Islet precursor cell (in vitro differentiated cells): ENCODE results near the gene ZNF138.
"Not testable (repeated sequence)": the region's sequence is repeated elsewhere in the genome, so short reads cannot be mapped to it uniquely, and the experiment has no call there.

Experiments used
- DNase-seq: peaks from one replicate; pipeline ENCODE4 v3.0.0-alpha.2; 2018

ZNF138 gene

DNA sequence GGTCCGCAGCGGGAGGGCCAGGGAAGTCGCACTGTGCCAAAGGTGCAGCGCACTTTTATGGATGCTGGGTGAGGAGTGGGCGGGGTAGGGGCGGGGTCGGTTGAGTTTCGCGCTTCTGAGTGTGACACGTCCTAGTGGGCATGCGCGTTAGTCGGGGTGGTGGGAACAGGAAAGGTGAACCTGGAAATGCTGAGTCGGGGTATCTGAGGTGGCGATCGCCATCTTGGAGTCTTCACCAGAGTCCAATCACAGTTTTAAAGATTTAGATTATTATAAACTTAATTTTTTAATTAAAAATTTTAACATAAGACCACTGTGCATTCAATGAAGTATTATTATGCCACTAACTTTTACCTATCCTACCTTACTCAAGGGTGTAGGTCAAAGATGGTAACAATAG, 45.7 kb downstream of the ZNF138 start:
- DNase-seq: no peak

DNA sequence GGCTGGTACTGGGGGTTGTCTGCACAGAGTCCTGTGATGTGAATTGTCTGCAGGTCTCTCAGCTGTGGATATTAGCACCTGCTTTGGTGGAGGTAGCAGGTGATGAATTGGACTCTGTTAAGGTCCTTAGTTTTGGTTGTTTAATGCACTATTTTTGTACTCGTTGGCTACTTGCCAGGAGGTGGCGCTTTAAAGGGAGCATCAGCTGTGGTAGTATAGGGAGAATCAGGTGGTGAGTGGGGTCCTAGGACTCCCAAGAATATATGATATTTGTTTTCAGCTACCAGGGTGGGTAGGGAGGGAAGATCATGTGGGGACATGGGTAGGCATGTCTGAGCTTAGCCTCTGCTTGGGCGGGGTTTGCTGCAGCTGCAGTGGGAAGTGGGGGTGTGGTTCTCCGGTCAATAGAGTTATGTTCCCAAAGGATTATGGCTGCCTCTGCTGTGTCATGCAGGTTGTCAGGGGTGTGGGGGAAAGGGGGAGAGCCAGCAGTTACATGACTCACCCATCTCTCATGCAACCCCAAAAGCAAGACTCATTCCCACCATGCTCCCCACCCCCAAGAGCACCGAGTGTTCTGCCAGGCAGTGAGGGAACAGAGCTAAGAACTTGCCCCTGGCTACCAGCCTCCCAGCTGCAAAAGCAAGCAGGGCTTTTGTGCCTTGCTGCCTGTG, 55.2 kb downstream of the ZNF138 start:
- no peak for DNase-seq

DNA sequence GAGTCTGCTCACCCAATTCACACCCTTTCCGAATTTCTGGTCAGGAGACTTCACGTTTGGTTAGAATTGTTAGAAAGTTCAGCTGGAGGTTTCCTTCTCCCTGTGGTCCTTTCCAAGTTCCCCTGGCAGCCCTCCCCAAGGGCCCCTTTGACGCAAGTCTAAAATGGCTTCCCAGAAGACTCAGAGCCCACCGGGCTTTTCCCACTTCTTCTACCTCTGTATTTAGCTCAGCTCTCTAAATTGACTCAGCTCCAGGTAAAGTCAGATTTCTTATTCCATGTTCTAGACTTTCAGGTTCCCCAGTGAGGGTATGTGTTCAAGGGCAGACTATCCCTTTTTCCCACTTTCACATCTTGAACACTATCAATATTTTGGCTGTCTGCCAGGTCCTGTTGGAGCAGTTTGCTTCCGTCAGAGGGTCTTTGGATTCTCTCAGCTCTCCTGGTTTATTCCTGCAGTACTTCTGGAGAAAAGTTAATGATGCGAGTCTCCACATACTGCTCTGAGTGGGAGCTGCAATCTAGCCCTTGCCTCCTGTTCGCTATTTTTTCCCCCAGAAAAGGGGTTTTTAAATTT, 55.8 kb downstream of the ZNF138 start:
- no peak for DNase-seq

DNA sequence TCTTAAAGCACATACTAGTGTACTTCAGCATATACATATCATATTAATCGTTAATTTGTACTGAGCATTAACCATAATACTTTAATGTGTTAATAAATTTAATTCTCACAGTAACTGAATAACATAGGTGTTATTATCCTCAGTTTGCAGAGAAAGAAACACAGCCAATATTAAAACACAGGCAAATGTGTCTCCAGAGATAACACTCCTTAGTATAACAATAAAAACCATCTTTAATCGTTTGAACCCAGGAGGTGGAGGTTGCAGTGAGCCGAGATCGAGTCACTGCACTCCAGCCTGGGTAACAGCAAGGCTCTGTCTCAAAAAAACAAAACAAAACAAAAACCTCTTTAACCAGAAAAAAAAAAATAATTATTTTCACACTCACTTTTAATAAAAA, 59.5 kb downstream of the ZNF138 start:
- no peak for DNase-seq

DNA sequence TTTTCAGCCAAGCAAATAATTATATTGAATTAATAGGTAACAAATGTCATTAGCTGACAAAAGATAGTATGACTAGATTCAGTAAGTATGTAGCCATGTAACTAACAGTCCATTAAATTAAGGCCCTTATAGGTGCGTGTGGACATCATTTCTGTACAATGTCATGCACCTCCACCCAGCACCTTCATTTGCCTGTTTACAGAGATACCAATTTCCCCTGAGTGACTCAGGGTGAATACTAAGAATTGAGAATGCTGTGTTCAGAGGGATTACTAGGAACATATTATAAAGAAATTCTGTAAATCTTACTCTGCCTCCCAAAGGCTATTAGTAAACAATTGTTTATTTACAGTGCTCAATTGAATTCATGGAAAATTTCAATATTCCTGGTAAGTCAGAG, 60.7 kb downstream of the ZNF138 start:
- no peak for DNase-seq

DNA sequence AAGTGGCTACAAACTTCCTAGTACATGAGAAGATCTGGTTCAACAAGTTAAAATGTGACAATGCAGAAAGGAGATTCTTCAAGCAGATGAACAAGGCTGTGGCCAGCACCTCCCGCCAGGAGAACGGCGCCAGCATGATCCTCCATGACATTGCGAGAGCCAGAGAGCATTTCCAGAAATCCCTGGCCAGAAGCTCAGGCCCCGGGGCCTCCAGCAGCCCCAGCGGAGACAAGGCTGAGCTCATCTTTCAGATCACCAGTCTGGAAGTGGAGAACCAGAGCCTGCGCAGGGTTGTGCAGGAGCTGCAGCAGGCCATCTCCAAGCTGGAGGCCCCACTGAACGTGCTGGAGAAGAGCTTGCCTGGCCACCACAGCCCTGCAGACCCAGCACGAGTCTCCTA, 68.8 kb downstream of the ZNF138 start:
- DNase-seq: no peak

DNA sequence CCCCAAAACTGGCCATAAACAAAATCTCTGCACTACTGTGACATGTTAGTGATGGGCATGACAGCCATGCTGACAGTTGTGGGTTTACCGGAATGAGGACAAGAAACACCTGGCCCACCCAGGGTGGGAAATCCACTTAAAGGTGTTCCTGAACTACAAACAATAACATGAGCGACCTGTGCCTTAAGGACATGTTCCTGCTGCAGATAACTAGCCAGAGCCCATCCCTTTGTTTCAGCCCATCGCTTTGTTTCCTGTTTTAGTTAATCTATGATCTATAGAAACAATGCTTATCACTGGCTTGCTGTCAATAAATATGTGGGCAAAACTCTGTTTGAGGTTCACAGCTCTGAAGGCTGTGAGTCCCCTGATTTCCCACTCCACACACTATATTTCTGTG, 69.3 kb downstream of the ZNF138 start:
- not testable (repeated sequence) for DNase-seq

DNA sequence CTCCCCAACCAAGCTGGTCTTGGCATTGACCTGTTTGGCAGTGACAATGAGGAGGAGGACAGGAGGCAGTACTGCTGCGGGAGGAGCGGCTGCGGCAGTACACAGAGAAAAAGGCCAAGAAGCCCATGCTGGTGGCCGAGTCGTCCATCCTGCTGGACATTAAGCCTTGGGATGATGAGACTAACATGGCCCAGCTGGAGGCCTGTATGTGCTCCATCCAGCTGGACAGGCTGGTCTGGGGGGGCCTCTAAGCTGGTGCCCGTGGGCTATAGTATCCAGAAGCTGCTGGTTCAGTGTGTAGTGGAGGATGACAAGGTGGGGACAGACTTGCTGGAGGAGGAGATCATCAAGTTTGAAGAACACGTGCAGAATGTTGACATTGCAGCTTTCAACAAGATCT, 69.7 kb downstream of the ZNF138 start:
- no peak for DNase-seq

DNA sequence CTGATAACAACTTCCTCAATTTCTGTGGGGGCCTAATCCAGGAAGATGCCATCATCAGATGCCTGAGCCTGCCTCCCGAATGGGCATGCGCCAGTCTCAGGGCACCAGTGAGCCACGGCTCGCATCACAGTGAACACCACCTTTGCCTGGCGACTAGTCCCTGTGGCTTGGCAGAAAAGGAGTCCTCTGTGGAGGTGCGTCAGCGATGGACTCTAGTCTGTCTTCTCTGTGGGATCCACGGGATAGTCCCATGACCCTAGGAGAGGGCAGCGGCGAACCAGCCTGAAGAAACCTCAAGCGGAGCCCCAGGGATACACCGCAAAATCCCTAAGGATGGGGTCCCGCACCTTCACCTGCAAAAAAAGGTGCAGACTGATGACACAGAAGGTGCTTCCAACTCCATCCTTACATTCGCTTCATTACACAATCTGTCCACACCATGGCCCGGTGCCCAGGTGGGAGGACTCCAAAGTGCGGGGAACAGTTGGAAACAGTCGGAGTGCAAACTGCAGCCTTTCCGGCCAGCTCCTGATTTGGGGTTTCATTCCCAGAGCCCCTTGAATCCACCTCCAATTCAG, 73.7 kb downstream of the ZNF138 start:
- peak; percentile 22 for DNase-seq

DNA sequence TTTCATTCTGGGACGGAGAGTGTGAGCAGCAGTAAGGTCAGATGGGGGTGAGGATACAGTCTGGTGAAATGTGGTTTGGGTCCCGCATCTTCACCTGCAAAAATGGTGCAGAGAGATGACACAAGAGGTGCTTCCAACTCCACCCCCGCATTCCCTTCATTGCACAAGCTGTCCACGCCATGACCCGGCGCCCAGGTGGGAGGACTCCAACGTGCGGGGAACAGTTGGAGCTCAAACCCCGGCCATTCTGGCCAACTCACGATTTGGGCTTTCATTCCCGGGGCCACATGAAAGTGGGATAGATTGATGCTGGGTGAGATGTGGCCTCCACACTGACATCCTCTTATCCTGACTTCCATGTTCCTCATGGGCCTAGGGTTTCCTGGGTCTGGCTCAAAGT, 74.3 kb downstream of the ZNF138 start:
- DNase-seq: peak; percentile 27

DNA sequence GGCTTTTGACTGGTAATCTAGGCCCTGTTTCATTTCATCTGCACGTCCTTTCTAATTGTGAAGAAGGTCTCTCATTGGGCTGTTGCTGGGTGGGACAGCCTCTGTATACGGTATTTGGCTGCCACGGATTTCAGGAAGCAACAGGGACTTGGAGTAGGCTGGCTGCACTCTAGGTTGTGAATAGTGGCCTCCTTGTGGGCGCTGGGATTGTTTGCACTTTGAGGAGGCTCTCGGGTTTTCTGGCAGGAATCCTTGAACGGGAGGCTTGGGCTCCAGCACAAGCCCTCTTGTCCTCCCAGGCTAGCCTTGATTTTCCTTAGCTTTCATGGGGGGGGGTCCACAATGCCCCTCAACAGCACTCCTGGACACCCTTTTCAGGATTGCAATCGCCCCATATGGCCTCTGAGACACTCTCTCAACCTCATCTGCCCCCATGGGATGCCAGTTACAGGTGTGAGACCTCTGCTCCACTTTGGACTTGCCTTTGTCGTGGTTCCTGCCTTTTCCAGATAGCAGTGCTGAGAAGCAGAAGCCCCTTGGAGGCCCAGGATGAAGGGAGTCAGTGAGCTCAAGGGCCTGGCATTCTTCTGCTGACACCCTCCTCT, 75.0 kb downstream of the ZNF138 start:
- DNase-seq: peak; percentile 28

DNA sequence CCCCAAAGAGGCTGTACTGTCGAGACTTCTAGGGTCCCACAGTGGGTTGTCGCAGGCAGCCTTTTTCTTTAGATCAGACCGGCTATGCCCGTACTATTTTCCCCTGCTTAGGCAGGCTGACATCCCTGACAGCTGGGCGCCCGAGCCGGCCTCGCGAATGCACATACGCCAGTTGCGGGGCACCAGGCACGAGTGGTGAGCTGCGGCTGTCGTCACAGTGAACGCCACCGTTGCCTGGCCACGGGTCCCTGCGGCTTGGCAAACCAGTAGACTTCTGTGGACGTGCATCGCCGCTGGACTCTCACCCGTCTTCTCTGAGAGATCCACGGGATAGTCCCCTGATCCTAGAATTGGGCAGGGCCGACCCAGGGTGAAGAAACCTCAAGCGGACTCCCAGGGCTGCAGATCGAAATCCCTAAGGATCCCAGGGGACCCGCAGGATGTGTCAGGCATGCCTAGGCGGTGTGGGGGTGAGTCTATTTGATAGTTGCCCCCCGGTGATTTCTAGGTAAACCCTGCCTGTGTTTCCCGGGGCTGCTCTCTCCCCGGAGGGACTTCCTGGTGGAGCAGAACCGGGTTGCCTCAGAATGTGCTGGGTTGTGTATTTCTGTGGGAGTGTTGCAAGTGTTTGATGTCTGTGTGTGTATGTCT, 75.8 kb downstream of the ZNF138 start:
- peak; percentile 35 for DNase-seq

DNA sequence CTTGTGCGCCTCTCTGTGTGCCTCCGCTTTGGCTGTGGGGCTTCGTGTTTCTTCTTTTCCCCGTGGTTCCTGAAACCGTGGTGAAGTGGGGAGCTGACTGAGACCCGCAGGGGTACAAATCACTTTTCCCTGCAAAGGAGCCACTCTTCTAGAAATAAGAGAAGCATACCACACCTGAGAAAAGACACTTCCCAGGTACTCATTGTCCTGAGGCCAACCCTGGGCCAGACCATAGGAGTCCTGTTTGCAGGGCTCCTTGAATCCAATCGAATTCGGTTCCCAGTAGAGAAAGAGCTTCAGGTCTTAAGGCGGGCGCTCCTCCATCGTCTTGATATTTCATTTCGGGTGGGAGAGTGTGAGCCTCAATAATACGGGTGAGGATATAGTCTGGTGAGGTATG, 76.4 kb downstream of the ZNF138 start:
- DNase-seq: no peak

DNA sequence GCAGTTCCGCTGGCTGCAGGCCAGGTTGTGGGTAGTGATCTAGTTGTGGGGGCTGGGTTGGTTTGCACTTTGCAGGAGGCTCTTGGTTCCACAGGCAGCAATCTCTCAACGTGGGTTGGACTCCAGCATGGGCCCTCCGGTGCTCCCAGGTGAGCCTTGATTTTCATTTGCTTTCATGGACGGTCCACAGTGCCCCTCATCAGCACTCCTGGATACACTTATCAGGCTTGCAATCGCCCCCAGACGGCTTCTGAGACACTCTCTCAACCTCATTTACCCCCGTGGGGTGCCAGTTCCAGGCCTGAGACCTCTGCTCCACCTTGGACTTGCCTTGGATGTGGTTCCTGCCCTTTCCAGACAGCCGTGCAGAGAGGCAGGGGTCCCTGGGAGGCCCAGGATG, 77.5 kb downstream of the ZNF138 start:
- DNase-seq: peak; percentile 23

DNA sequence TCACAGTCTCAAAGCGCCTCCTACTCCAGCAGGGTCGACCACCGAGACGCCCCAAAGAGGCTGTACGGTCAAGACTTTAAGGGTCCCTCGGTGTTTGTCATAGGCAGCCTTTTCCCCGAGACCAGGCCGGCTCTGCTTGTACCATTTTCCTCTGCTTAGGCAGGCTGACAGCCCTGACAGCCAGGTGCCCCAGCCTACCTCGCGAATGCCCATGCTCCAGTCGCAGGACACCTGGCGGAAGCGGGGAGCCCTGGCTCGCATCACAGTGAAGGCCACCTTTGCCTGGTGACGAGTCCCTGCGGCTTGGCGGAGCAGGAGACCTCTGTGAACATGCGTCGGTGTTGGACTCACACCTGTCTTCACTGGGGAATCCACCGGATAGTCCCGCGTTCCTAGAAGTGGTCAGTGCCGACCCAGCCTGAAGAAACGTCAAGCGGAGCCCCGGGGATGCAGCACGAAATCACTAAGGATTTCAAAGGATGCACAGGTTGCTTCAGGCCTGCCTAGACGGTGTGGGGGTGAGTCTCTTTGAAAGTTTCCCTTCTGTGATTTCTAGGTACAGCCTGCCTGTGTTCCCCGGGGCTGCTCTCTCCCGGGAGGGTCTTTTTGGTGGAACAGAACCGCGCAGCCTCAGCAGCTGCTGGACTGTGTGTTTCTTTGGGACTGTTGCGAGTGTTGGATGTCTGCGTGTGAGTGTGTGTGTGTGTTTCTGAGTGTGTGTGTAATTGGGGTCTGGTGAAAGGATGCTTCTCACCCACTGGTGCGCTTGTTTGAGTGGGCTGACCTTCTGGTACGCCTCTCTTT, 78.3 kb downstream of the ZNF138 start:
- DNase-seq: peak; percentile 10

DNA sequence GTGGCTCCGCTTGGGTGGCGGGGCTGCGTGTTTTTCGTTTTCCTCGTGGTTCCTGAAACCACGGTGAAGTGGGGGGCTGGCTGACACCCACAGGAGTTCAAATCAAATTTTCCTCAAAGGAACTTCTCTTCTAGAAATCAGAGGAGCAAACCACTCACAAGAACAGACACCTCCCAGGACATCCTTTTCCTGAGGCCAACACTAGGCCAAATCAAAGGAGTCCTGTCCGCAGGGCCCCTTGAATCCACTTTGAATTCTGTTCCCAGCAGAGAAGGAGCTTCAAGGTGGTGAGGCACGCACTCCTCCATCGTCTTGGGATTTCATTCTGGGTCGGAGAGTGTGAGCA, 78.9 kb downstream of the ZNF138 start:
- no peak for DNase-seq

DNA sequence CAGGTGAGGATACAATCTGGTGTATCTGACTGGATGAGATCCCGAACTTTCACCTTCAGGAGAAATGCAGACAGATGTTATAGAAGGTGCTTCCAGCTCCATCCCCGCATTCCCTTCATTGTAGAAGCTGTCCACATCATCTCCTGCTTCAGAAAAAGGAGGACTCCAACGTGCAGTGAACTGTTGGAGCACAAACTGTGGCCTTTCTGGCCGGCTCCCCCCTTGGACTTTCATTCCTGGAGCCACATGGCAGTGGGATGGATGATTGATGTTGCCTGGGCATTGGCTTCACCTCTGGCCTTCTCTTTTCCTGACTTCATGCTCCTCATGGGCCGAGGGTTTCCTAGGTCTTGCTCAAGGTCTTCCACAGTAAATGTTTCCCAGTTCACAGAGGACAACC, 79.3 kb downstream of the ZNF138 start:
- DNase-seq: no peak

DNA sequence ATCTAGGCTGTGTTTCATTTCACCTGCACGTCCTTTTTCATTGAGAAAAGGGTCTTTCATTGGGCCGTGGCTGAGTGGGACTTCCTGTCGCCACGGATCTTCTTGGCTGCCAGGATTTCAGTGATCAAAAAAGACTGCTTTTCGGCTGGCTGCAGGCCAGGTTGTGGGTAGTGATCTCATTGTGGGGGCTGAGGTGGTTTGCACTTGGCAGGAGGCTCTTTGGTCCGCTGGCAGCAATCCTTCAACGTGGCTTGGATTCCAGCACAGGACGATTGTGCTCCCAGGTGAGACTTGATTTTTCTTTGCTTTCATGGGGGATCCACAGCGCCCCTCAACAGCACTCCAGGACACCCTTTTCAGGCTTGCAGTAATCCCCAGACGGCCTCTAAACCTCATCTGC, 79.9 kb downstream of the ZNF138 start:
- DNase-seq: no peak

DNA sequence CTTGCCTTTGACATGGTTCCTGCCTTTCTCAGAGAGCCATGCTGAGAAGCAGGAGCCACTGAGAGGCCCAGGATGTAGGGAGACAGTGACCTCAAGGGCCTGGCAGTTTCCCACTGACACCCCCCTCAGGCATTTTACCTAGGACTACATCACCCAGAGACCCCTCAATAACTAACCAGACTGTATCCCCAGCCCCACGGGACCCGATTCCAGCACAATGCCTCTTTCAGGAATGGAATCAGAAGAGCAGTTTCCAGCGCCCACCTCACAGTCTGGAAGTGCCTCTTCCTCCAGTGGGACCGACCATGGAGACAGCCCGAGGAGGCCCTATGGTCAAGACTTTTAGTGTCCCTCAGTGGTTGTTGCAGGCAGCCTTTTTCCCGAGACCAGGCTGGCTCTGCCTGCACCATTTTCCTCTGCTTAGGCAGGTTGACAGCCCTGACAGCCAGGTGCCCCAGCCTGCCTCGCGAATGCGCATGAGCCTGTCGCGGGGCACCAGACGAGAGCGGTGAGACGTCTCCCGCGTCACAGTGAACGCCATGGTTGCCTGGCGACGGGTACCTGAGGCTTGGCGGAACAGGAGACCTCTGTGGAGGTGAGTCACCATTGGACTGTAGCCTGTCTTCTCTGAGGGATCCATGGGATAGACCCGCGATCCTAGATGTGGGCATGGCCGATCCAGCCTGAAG, 80.5 kb downstream of the ZNF138 start:
- DNase-seq: no peak

DNA sequence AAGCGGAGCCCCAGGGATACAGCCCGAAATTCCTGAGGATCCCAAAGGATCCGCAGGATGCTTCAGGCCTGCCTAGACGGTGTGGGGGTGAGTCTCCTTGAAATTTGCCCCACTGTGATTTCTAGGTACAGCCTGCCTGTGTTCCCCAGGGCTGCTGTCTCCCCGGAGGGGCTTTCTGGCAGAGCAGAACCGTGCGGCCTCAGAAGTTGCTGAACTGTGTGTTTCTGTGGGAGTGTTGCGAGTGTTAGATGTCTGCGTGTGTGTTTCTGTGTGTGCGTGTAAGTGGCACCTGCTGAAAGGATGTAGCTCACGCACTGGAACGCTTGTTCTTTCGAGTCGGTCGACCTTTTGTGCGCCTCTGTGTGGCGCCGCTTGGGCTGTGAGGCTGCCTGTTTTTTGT, 81.0 kb downstream of the ZNF138 start:
- DNase-seq: no peak

DNA sequence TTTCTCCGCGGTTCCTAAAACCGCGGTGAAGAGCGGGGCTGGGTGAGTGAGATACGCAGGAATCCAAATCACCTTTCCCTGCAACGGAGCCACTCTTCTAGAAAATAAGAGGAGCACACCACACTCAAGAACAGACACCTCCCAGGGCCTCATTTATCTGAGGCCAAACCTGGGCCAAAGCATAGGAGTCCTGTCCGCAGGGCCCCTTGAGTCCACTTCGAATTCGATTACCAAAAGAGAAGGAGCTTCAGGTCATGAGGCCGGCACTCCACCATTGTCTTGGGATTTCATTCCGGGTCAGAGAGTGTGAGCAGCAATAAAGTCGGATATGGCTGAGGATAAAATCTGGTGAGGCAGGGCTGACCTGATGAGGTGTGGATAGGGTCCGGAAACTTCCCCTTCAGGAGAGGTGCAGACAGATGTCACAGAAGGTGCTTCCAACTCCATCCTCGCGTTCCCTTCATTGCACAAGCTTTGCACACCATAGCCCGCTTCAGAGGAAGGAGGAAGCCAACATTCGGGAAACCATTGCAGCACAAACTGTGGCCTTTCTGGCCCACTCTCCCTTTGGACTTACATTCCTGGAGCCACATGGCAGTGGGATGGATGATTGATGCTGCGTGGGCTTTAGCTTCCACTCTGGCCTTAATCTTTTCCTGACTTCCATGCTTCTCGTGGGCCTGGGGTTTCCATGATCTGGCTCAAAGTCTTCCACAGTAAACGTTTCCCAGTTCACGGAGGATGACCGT, 81.6 kb downstream of the ZNF138 start:
- DNase-seq: no peak
